Ovary (tissue), 3 donors: Measurements from ENCODE around the gene NLGN4Y.

Experiments
- CTCF ChIP-seq, 3 donors: fragments of 450-650 bp in 2 of 3; fragments of 200-600 bp in 1 of 3; IDR thresholded peaks; one replicate each; pipeline versions ENCODE4 v1.5.1 to v1.8.0; 2016 to 2022; ENCODE audit warnings: antibody characterized with exemption in 3 of 3, mild to moderate bottlenecking in 1 of 3
- POLR2A ChIP-seq: fragments of 450-650 bp; IDR thresholded peaks from one replicate; pipeline ENCODE4 v1.6.1; 2017; ENCODE audit warnings: antibody characterized with exemption, mild to moderate bottlenecking, moderate library complexity
- donor health status: DM: no; HTN: no; CAD: no.

- no peak for TF ChIP-seq POLR2A
- TF ChIP-seq CTCF (IDR thresholded peaks at IDR 0.05): no peak
Measured at GRCh38 chrY:14498071-14498470, 26.3 kb upstream of the NLGN4Y start.
